Putamen (tissue), 1 donor: ENCODE measurements around the gene DNAJB7.
"Not testable (repeated sequence)": the region's sequence is repeated elsewhere in the genome, so short reads cannot be mapped to it uniquely, and the experiment has no call there.

Experiments used
- DNase-seq: peaks from one replicate; pipeline ENCODE4 v3.0.0-alpha.2; 2016; ENCODE audit warnings: low spot score

The DNAJB7 gene

DNA sequence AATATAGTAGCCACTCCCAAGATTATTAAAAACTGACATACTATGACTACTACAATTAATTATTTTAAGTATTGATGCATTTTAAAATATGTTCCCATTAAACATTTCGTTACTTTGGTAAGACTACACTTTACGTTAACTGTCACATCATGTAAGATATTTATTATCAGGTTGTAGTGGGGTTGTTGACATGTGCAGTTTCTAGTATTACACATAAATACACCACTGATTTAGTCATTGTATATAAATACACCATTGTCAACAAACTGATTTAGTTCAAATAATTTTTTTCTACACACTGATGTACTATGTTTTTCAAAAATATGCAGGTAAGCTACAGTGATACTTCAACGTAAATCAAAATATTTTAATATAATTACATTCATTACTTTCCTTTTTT lies 17.0 kb downstream of the DNAJB7 start:
- no peak for DNase-seq

DNA sequence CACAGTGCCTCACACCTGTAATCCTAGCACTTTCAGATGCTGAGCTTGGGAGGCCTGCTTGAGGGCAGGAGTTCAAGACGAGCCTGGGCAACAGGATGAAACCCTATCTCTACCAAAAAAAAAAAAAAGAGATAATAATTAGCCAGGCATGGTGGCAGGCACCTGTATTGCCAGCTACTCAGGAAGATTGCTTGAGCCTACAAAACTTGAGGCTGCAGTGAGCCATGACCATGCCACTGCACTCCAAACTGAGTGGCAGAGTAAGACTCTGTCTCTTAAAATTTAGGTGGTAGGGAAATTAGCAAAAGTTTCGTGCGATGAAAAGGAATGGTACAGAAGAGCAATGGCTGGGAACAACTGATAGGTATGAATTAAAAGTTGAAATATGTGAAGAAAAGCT lies 23.4 kb downstream of the DNAJB7 start:
- no peak for DNase-seq

GRCh38 chr22:40834619-40835018 lies 27.3 kb downstream of the DNAJB7 start:
- DNase-seq: no peak

DNA sequence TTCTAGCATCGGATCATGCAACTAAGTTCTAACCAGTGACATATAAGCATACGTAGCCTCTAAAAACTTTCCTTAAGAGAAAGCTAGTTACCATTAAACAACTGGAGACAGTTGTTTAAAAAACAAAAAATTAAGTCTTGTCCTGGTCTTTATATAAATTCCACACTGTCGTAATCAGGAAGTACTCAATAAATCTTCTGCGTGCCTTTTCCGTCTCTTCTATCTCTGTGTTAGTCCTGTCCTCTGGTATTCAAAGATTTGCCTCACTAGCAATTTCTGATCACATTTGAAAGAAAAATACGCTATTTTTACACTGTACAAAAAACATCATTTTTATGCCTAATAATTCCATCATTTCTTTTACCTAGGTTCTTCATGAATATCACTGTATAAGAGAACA lies 32.8 kb downstream of the DNAJB7 start:
- no peak for DNase-seq

- DNase-seq: no peak
Measured at GRCh38 chr22:40826984-40827741, 34.8 kb downstream of the DNAJB7 start.

- not testable (repeated sequence) for DNase-seq
Measured at GRCh38 chr22:40826292-40826691, 35.6 kb downstream of the DNAJB7 start.

GRCh38 chr22:40823426-40823825 lies 38.5 kb downstream of the DNAJB7 start:
- DNase-seq: no peak

DNA sequence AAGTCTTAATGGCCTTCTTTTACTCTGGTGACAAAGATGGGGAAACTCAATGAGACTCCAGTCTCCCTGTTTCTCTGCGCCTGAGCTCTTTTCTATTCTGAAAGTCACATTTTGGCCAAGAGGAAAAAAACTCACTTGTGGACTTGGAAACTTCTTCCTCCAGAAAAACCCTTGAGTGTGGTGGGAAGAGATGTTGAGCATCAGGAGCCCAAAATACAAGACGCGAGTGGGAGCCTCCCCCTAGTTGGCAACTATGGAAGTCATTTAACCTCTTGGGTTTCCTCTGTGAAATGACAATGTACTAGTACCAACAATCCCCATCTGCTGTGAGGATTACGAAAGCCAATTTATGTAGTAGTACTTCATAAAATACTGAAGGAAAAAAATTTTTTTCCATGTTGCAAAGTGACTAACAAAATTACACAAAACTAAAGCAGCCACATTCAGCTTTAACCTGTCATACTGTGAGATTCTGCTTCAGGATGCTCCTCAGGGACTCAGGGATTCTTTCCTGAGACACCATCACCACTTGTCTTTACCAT lies 42.2 kb downstream of the DNAJB7 start:
- DNase-seq: no peak

DNA sequence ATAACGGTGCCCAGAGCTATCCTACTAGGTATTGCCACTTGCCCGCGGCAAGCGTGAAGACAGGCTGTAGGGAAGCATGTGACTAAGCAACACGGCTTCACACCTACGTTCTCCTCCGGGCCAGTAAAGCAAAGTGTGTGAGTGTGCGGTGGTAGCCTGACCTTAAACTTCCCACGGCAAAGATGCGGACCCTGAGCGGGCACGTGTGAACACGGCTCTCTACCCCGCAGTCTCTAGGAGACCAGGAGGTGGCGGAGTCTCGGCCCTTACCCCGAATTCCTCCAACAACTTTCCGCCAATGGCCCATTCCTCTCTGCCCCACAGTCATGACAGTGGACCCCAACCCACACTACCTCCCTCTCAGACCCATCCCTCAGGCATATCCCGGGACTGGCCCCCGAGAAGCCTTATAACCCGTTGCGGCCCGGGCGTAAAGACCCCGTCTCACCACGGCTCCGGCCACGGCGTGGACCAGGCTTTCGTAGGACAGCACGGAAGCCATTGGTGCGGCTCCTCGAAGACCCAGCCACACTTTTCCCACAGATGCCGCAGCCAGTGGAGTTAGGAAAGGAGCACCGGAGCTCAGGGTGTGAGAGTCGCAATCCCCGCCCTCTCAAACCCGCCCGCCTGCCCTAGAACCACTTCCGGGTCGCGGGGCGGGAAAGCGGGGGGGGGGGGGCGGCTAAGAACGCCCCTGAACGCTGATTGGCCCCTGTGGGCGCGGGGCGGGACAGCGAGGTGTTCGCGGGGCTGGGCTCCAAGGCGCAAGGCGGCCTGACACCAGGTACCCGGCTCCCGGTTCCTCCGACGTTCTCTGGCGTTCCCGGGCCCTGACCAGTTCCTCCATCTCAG lies 42.9 kb downstream of the DNAJB7 start, which contains the start of gene SLC25A17:
TSS of gene SLC25A17 (minus strand) at position 600 of the 852 bp plus-strand sequence. CDS start at position 502, 98 bp downstream.
- DNase-seq: peak; percentile 88

GRCh38 chr22:40818192-40818746 lies 43.6 kb downstream of the DNAJB7 start:
- DNase-seq: no peak

DNA sequence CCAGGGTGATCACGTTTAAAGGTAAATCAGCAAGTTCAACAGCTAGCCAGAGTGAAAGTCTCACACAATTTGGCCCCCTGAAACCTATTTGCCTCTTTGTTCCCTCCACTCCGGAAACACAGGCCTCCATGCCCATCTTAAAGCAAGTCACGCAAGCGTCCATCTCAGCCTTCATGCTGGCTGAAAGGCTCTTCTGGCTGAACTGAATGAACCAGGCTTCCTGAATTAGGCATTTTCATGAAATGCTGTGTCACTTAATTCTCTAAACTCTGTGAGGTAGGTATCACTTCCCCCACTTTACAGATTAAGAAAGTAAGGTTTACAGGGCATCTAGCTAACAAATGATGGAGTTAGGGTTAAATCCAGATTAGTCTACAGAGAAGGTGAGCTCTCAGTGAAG lies 44.2 kb downstream of the DNAJB7 start:
- DNase-seq: no peak

GRCh38 chr22:40813912-40814315 lies 48.0 kb downstream of the DNAJB7 start:
- no peak for DNase-seq
